ENCODE measurements around the gene ASTN1.

The ASTN1 gene

GRCh38 chr1:176998183-176998795 lies 166.2 kb downstream of the ASTN1 start:
- Histone ChIP-seq H3K9ac (ENCODE audit: low read depth in 1 of 2, low read length in 2 of 2) (no peak overlapping the region), H3K9me3 (ENCODE audit: control insufficient read depth in 2 of 2, low read length in 2 of 2) (no peaks in the 10 kb centered on the region), H3K27ac (ENCODE audit: low read depth in 2 of 2, low read length in 2 of 2) (no peak overlapping the region), H3K4me3 (ENCODE audit: low read length in 2 of 2) (no peak overlapping the region), H3K4me1 (ENCODE audit: control insufficient read depth in 2 of 2, insufficient read depth in 2 of 2, low read length in 2 of 2) (no peaks in the 10 kb centered on the region), H3K27me3 (ENCODE audit: control insufficient read depth in 2 of 2, insufficient read depth in 2 of 2, low read length in 2 of 2) (no peaks in the 10 kb centered on the region), H3K36me3 (ENCODE audit: control insufficient read depth in 2 of 2, insufficient read depth in 2 of 2, low read length in 2 of 2) (no peaks in the 10 kb centered on the region)

- Histone ChIP-seq H3K36me3 (ENCODE audit: control insufficient read depth in 2 of 2, insufficient read depth in 2 of 2, low read length in 2 of 2) (no peaks in the 10 kb centered on the region), H3K9me3 (ENCODE audit: control insufficient read depth in 2 of 2, low read length in 2 of 2) (no peaks in the 10 kb centered on the region), H3K27ac (ENCODE audit: low read depth in 2 of 2, low read length in 2 of 2) (no peak overlapping the region), H3K4me3 (ENCODE audit: low read length in 2 of 2) (no peak overlapping the region), H3K27me3 (ENCODE audit: control insufficient read depth in 2 of 2, insufficient read depth in 2 of 2, low read length in 2 of 2) (no peaks in the 10 kb centered on the region), H3K4me1 (ENCODE audit: control insufficient read depth in 2 of 2, insufficient read depth in 2 of 2, low read length in 2 of 2) (no peaks in the 10 kb centered on the region), H3K9ac (ENCODE audit: low read depth in 1 of 2, low read length in 2 of 2) (no peak overlapping the region)
Observed at GRCh38 chr1:176996456-176997090, 167.9 kb downstream of the ASTN1 start.

GRCh38 chr1:176994931-176995596 lies 169.4 kb downstream of the ASTN1 start:
- Histone ChIP-seq H3K4me3 (ENCODE audit: low read length in 2 of 2) (no peak overlapping the region), H3K9me3 (ENCODE audit: control insufficient read depth in 2 of 2, low read length in 2 of 2) (no peaks in the 10 kb centered on the region), H3K36me3 (ENCODE audit: control insufficient read depth in 2 of 2, insufficient read depth in 2 of 2, low read length in 2 of 2) (no peaks in the 10 kb centered on the region), H3K4me1 (ENCODE audit: control insufficient read depth in 2 of 2, insufficient read depth in 2 of 2, low read length in 2 of 2) (no peaks in the 10 kb centered on the region), H3K9ac (ENCODE audit: low read depth in 1 of 2, low read length in 2 of 2) (no peak overlapping the region), H3K27ac (ENCODE audit: low read depth in 2 of 2, low read length in 2 of 2) (no peak overlapping the region), H3K27me3 (ENCODE audit: control insufficient read depth in 2 of 2, insufficient read depth in 2 of 2, low read length in 2 of 2) (no peaks in the 10 kb centered on the region)

DNA sequence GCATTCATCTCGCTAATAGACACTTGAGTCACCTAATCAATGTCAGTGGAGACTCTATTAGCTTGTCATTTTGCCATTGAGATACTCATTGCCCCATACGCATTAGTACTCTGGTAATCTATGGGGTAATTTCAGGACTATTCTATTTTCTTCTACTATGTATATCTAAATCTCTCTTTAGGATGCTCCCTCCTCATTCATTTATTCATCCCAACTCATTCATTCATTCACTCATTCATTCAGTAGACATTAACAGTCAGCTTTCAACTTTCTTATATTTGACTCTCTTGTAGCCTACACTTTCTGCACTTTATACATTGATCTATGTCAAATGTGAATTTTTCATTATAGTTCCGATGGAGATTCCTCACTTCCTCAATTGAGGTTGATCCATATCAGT lies 170.9 kb downstream of the ASTN1 start:
- H3K4me3 ChIP-seq (ENCODE audit: low read length in 2 of 2) = no peak overlapping the region
- H3K27ac ChIP-seq (ENCODE audit: low read depth in 2 of 2, low read length in 2 of 2) = no peak overlapping the region
- H3K36me3 ChIP-seq (ENCODE audit: control insufficient read depth in 2 of 2, insufficient read depth in 2 of 2, low read length in 2 of 2) = no peaks in the 10 kb centered on the region
- no peaks in the 10 kb centered on the region for H3K9me3 ChIP-seq (ENCODE audit: control insufficient read depth in 2 of 2, low read length in 2 of 2)
- no peak overlapping the region for H3K9ac ChIP-seq (ENCODE audit: low read depth in 1 of 2, low read length in 2 of 2)
- H3K4me1 ChIP-seq (ENCODE audit: control insufficient read depth in 2 of 2, insufficient read depth in 2 of 2, low read length in 2 of 2) = no peaks in the 10 kb centered on the region
- H3K27me3 ChIP-seq (ENCODE audit: control insufficient read depth in 2 of 2, insufficient read depth in 2 of 2, low read length in 2 of 2) = no peaks in the 10 kb centered on the region

- H3K27me3 ChIP-seq (ENCODE audit: control insufficient read depth in 2 of 2, insufficient read depth in 2 of 2, low read length in 2 of 2) = no peaks in the 10 kb centered on the region
- no peaks in the 10 kb centered on the region for H3K36me3 ChIP-seq (ENCODE audit: control insufficient read depth in 2 of 2, insufficient read depth in 2 of 2, low read length in 2 of 2)
- H3K4me1 ChIP-seq (ENCODE audit: control insufficient read depth in 2 of 2, insufficient read depth in 2 of 2, low read length in 2 of 2) = no peaks in the 10 kb centered on the region
- no peak overlapping the region for H3K9ac ChIP-seq (ENCODE audit: low read depth in 1 of 2, low read length in 2 of 2)
- no peak overlapping the region for H3K27ac ChIP-seq (ENCODE audit: low read depth in 2 of 2, low read length in 2 of 2)
- H3K4me3 ChIP-seq (ENCODE audit: low read length in 2 of 2) = no peak overlapping the region
- H3K9me3 ChIP-seq (ENCODE audit: control insufficient read depth in 2 of 2, low read length in 2 of 2) = no peaks in the 10 kb centered on the region
Observed at GRCh38 chr1:176989754-176990153, 174.8 kb downstream of the ASTN1 start.

GRCh38 chr1:176989023-176989422 lies 175.5 kb downstream of the ASTN1 start:
- Histone ChIP-seq H3K4me3 (ENCODE audit: low read length in 2 of 2) (no peak overlapping the region), H3K4me1 (ENCODE audit: control insufficient read depth in 2 of 2, insufficient read depth in 2 of 2, low read length in 2 of 2) (no peaks in the 10 kb centered on the region), H3K27me3 (ENCODE audit: control insufficient read depth in 2 of 2, insufficient read depth in 2 of 2, low read length in 2 of 2) (no peaks in the 10 kb centered on the region), H3K27ac (ENCODE audit: low read depth in 2 of 2, low read length in 2 of 2) (no peak overlapping the region), H3K9me3 (ENCODE audit: control insufficient read depth in 2 of 2, low read length in 2 of 2) (no peaks in the 10 kb centered on the region), H3K36me3 (ENCODE audit: control insufficient read depth in 2 of 2, insufficient read depth in 2 of 2, low read length in 2 of 2) (no peaks in the 10 kb centered on the region), H3K9ac (ENCODE audit: low read depth in 1 of 2, low read length in 2 of 2) (no peak overlapping the region)

- H3K36me3 ChIP-seq (ENCODE audit: control insufficient read depth in 2 of 2, insufficient read depth in 2 of 2, low read length in 2 of 2) = no peaks in the 10 kb centered on the region
Observed at GRCh38 chr1:176987016-176987415, 177.5 kb downstream of the ASTN1 start.

GRCh38 chr1:176983731-176984130 lies 180.8 kb downstream of the ASTN1 start:
- no peaks in the 10 kb centered on the region for H3K9me3 ChIP-seq (ENCODE audit: control insufficient read depth in 2 of 2, low read length in 2 of 2)
- H3K4me3 ChIP-seq (ENCODE audit: low read length in 2 of 2) = no peak overlapping the region
- H3K36me3 ChIP-seq (ENCODE audit: control insufficient read depth in 2 of 2, insufficient read depth in 2 of 2, low read length in 2 of 2) = no peaks in the 10 kb centered on the region
- no peak overlapping the region for H3K27ac ChIP-seq (ENCODE audit: low read depth in 2 of 2, low read length in 2 of 2)
- H3K27me3 ChIP-seq (ENCODE audit: control insufficient read depth in 2 of 2, insufficient read depth in 2 of 2, low read length in 2 of 2) = no peaks in the 10 kb centered on the region
- no peak overlapping the region for H3K9ac ChIP-seq (ENCODE audit: low read depth in 1 of 2, low read length in 2 of 2)
- H3K4me1 ChIP-seq (ENCODE audit: control insufficient read depth in 2 of 2, insufficient read depth in 2 of 2, low read length in 2 of 2) = no peaks in the 10 kb centered on the region

More at GRCh38 chr1:176987016-176987415, 177.5 kb downstream of the ASTN1 start:
- no peak overlapping the region for H3K9ac ChIP-seq (ENCODE audit: low read depth in 1 of 2, low read length in 2 of 2)
- H3K9me3 ChIP-seq (ENCODE audit: control insufficient read depth in 2 of 2, low read length in 2 of 2) = no peaks in the 10 kb centered on the region
- no peak overlapping the region for H3K4me3 ChIP-seq (ENCODE audit: low read length in 2 of 2)
- H3K4me1 ChIP-seq (ENCODE audit: control insufficient read depth in 2 of 2, insufficient read depth in 2 of 2, low read length in 2 of 2) = no peaks in the 10 kb centered on the region
- no peaks in the 10 kb centered on the region for H3K27me3 ChIP-seq (ENCODE audit: control insufficient read depth in 2 of 2, insufficient read depth in 2 of 2, low read length in 2 of 2)
- H3K27ac ChIP-seq (ENCODE audit: low read depth in 2 of 2, low read length in 2 of 2) = no peak overlapping the region

DNA sequence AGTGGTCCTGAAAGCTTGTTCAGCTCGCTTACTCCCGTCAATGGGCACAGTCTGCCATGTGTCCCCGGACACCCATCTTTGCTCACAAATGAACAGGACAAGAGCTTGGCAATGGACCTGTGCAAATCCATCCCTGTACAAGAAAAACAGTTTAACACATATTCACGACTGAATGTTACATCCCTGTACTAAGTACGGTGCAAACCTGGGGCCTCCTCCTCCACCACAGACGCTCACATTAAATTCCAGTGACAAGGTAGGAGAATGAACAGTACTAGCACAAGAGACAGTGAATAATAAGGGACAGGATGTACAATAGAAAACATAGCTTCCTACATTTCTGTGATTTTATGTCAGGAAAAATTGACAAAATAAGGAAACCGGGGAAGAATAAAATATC lies 187.7 kb downstream of the ASTN1 start:
- Histone ChIP-seq H3K27ac (ENCODE audit: low read depth in 2 of 2, low read length in 2 of 2) (no peak overlapping the region), H3K4me3 (ENCODE audit: low read length in 2 of 2) (no peak overlapping the region), H3K4me1 (ENCODE audit: control insufficient read depth in 2 of 2, insufficient read depth in 2 of 2, low read length in 2 of 2) (no peaks in the 10 kb centered on the region), H3K27me3 (ENCODE audit: control insufficient read depth in 2 of 2, insufficient read depth in 2 of 2, low read length in 2 of 2) (no peaks in the 10 kb centered on the region), H3K9me3 (ENCODE audit: control insufficient read depth in 2 of 2, low read length in 2 of 2) (no peaks in the 10 kb centered on the region), H3K9ac (ENCODE audit: low read depth in 1 of 2, low read length in 2 of 2) (no peak overlapping the region), H3K36me3 (ENCODE audit: control insufficient read depth in 2 of 2, insufficient read depth in 2 of 2, low read length in 2 of 2) (no peaks in the 10 kb centered on the region)

GRCh38 chr1:176976225-176976624 lies 188.3 kb downstream of the ASTN1 start:
- H3K9me3 ChIP-seq (ENCODE audit: control insufficient read depth in 2 of 2, low read length in 2 of 2) = no peaks in the 10 kb centered on the region
- no peaks in the 10 kb centered on the region for H3K4me1 ChIP-seq (ENCODE audit: control insufficient read depth in 2 of 2, insufficient read depth in 2 of 2, low read length in 2 of 2)
- H3K27ac ChIP-seq (ENCODE audit: low read depth in 2 of 2, low read length in 2 of 2) = no peak overlapping the region
- H3K9ac ChIP-seq (ENCODE audit: low read depth in 1 of 2, low read length in 2 of 2) = no peak overlapping the region
- H3K27me3 ChIP-seq (ENCODE audit: control insufficient read depth in 2 of 2, insufficient read depth in 2 of 2, low read length in 2 of 2) = no peaks in the 10 kb centered on the region
- H3K4me3 ChIP-seq (ENCODE audit: low read length in 2 of 2) = no peak overlapping the region
- no peaks in the 10 kb centered on the region for H3K36me3 ChIP-seq (ENCODE audit: control insufficient read depth in 2 of 2, insufficient read depth in 2 of 2, low read length in 2 of 2)

Measured in mucosa of rectum (tissue), 2 donors.